GM12874 (cell line): ENCODE results near the gene CCDC194.

Experiments used
- CTCF ChIP-seq: IDR thresholded peaks from 2 replicates; pipeline ENCODE4 v1.5.1; 2011; ENCODE audit warnings: low read depth, mild to moderate bottlenecking, control low read depth, low read length, moderate library complexity; ENCODE audit not compliant: insufficient read depth

The CCDC194 gene

GRCh38 chr19:17415121-17415520 is 21.1 kb upstream of the CCDC194 start:
- TF ChIP-seq CTCF: no peak

- TF ChIP-seq CTCF: no peak
Measured at GRCh38 chr19:17414097-17414496, 20.1 kb upstream of the CCDC194 start.

GRCh38 chr19:17411801-17412200 is 17.8 kb upstream of the CCDC194 start:
- TF ChIP-seq CTCF: no peak

- TF ChIP-seq CTCF: no peak
Measured at GRCh38 chr19:17409990-17410389, 16.0 kb upstream of the CCDC194 start.

GRCh38 chr19:17406887-17407196 is 12.8 kb upstream of the CCDC194 start:
- no peak for TF ChIP-seq CTCF

- TF ChIP-seq CTCF: no peak
Measured at GRCh38 chr19:17406046-17406886, 12.3 kb upstream of the CCDC194 start.

GRCh38 chr19:17405250-17406045 is 11.5 kb upstream of the CCDC194 start, which contains the start of gene BST2:
TSS of gene BST2 (minus strand) at chr19:17405630. CDS start at chr19:17405575, 55 bp downstream.
- TF ChIP-seq CTCF: no peak
